Measurements from ENCODE around the gene AIFM3. TPM values are rescaled to one million over a fixed set of nuclear protein-coding genes. Genes with fewer than 3 reads are reported as not detected.
A peak's percentile ranks its signal among the peaks of the same experiment; 100 is the strongest.

The AIFM3 gene
- total RNA-seq, 2 experiments from 2014 or later = not detected

- POLR2A ChIA-PET = no interaction called here
- H3K9me3 Mint-ChIP-seq = no peaks in the 10 kb centered on the region
- no peak overlapping the region for H3K27ac Mint-ChIP-seq
- H3K4me1 Mint-ChIP-seq (ENCODE audit: low read depth) = peaks cover 20% of the 10 kb centered on the region
- H3K27me3 Mint-ChIP-seq = no peaks in the 10 kb centered on the region
- intact Hi-C loops (cut with micrococcal nuclease) = no loop called here
- H3K4me3 Mint-ChIP-seq = no peak overlapping the region
- no peaks in the 10 kb centered on the region for H3K36me3 Mint-ChIP-seq
- no peak for DNase-seq
- CTCF ChIA-PET = no interaction called here
Measured at GRCh38 chr22:21018314-21018713, 51.3 kb downstream of the AIFM3 start.

DNA sequence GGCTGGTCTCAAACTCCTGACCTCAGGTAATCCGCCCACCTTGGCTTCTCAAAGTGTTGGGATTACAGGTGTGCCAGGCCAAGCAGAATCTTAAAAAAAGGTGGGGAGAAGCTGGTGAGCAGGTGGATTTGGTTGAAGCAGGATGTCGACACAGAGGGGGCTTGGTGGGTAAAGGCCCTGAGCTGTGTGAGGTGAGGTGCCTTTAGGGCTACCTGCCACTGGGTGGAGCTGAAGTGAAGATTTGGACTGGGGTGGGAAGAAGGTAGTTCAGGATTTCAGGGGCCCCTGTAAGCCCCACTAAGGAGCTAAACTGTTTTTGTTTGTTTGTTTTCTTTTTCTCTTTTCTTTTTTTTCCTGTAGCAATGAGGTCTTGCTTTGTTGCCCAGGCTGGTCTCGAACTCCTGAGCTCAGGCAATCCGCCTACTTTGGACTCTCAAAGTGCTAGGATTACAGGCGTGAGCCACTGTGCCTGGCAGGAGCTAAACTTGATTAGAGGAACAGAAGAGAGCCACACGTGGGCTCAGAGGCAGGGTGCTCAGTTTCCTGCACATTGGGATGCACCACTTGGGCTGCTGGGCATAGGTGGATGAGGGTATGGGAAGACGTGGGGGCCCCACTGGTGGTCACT lies 53.9 kb downstream of the AIFM3 start:
- H3K4me3 Mint-ChIP-seq = no peak overlapping the region
- peaks cover 14% of the 10 kb centered on the region for H3K4me1 Mint-ChIP-seq (ENCODE audit: low read depth)
- intact Hi-C loops (cut with micrococcal nuclease) = no loop called here
- no peaks in the 10 kb centered on the region for H3K36me3 Mint-ChIP-seq
- CTCF ChIA-PET = interaction anchor here (0.6 to 1.5 kb wide), 8 partner anchors 13 to 536 kb away, joined by 3 to 6 read pairs (median 4); no protein-coding TSS in a partner anchor
- no peaks in the 10 kb centered on the region for H3K9me3 Mint-ChIP-seq
- POLR2A ChIA-PET = no interaction called here
- H3K27me3 Mint-ChIP-seq = no peaks in the 10 kb centered on the region
- peak; percentile 43 for DNase-seq
- H3K27ac Mint-ChIP-seq = no peak overlapping the region

- H3K4me3 Mint-ChIP-seq = no peak overlapping the region
- H3K27me3 Mint-ChIP-seq = no peaks in the 10 kb centered on the region
- POLR2A ChIA-PET = no interaction called here
- intact Hi-C loops (cut with micrococcal nuclease) = no loop called here
- no peak for DNase-seq
- CTCF ChIA-PET = no interaction called here
- peaks cover 12% of the 10 kb centered on the region for H3K4me1 Mint-ChIP-seq (ENCODE audit: low read depth)
- no peaks in the 10 kb centered on the region for H3K9me3 Mint-ChIP-seq
- no peak overlapping the region for H3K27ac Mint-ChIP-seq
- H3K36me3 Mint-ChIP-seq = no peaks in the 10 kb centered on the region
Measured at GRCh38 chr22:21022507-21022906, 55.5 kb downstream of the AIFM3 start.

- Mint-ChIP-seq H3K9me3 (no peaks in the 10 kb centered on the region), H3K4me3 (no peak overlapping the region), H3K36me3 (no peaks in the 10 kb centered on the region), H3K27ac (no peak overlapping the region), H3K4me1 (ENCODE audit: low read depth) (peaks cover 12% of the 10 kb centered on the region), H3K27me3 (no peaks in the 10 kb centered on the region)
- no peak for DNase-seq
- POLR2A ChIA-PET = no interaction called here
- CTCF ChIA-PET = no interaction called here
- intact Hi-C loops (cut with micrococcal nuclease) = no loop called here
Measured at GRCh38 chr22:21022955-21023614, 56.0 kb downstream of the AIFM3 start.

- ChIA-PET CTCF (no interaction called here), POLR2A (no interaction called here)
- DNase-seq = peak; percentile 26
- H3K27me3 Mint-ChIP-seq = peaks cover 13% of the 10 kb centered on the region
- intact Hi-C loops (cut with micrococcal nuclease) = no loop called here
- no peak overlapping the region for H3K4me3 Mint-ChIP-seq
- no peaks in the 10 kb centered on the region for H3K9me3 Mint-ChIP-seq
- peaks cover 12% of the 10 kb centered on the region for H3K4me1 Mint-ChIP-seq (ENCODE audit: low read depth)
- H3K27ac Mint-ChIP-seq = no peak overlapping the region
- no peaks in the 10 kb centered on the region for H3K36me3 Mint-ChIP-seq
Measured at GRCh38 chr22:21025266-21025665, 58.2 kb downstream of the AIFM3 start.

GRCh38 chr22:21025763-21026755 lies 59.0 kb downstream of the AIFM3 start:
- no peak overlapping the region for H3K4me3 Mint-ChIP-seq
- peaks cover 12% of the 10 kb centered on the region for H3K4me1 Mint-ChIP-seq (ENCODE audit: low read depth)
- H3K36me3 Mint-ChIP-seq = no peaks in the 10 kb centered on the region
- H3K27me3 Mint-ChIP-seq = peaks cover 21% of the 10 kb centered on the region
- intact Hi-C loops (cut with micrococcal nuclease) = no loop called here
- ChIA-PET CTCF (no interaction called here), POLR2A (no interaction called here)
- DNase-seq = no peak
- H3K9me3 Mint-ChIP-seq = no peaks in the 10 kb centered on the region
- H3K27ac Mint-ChIP-seq = no peak overlapping the region

GRCh38 chr22:21026783-21027692 lies 60.0 kb downstream of the AIFM3 start:
- DNase-seq = no peak
- Mint-ChIP-seq H3K27ac (no peak overlapping the region), H3K9me3 (no peaks in the 10 kb centered on the region), H3K4me1 (ENCODE audit: low read depth) (peaks cover 12% of the 10 kb centered on the region), H3K36me3 (no peaks in the 10 kb centered on the region), H3K27me3 (peaks cover 24% of the 10 kb centered on the region), H3K4me3 (no peak overlapping the region)
- POLR2A ChIA-PET = no interaction called here
- CTCF ChIA-PET = no interaction called here
- intact Hi-C loops (cut with micrococcal nuclease) = no loop called here

DNA sequence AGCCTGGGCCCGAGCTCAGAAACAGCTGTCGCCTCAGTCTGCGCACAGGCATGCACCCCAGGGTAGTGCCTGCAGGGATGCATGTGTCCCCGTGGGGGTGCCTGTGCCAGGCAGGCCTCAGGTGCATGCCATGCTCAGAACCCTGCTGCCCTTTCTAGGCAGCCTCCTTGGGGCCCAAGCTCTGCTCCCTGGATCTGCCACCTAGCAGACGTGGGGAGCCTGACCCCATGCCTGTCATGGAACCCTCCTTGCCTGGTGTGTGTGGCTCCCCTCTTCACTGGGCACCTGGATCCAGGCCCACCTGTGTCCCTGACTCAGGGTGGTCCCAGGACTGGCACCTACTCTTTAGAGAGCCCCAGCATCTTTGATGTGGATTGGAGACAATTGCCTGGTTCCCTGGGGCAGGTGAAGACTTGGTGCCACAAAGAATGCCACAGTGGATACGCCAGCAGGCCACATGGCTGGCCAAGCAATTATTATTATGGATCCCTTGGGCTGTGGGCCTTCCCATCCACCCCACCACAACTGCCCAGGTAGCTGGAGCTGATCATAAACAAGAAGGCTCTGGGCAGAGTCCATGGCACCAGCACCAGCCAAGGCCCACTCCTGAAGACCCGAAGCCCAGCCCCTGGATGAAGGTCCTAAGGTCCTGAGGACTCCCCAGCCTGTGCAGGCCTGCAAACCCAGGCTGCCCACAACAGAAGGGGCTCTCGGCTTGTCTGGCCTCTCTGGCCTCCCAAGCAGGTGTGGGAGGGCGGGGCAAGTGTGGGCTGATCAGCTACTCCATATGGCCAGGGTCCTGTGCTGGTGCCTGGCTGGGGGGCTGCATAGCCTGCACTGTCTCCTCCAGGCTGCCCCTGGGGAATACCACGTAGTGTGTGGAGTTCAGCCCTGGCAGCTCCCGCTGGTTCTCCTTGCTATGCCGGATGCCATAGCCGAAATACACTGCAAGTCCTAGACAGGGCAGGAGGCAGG lies 61.5 kb downstream of the AIFM3 start:
- Mint-ChIP-seq H3K4me1 (ENCODE audit: low read depth) (peaks cover 14% of the 10 kb centered on the region), H3K9me3 (no peaks in the 10 kb centered on the region), H3K4me3 (no peak overlapping the region), H3K27ac (no peak overlapping the region), H3K27me3 (peaks cover 32% of the 10 kb centered on the region), H3K36me3 (no peaks in the 10 kb centered on the region)
- CTCF ChIA-PET = no interaction called here
- no peak for DNase-seq
- POLR2A ChIA-PET = no interaction called here
- intact Hi-C loops (cut with micrococcal nuclease) = no loop called here

- Mint-ChIP-seq H3K9me3 (no peaks in the 10 kb centered on the region), H3K4me1 (ENCODE audit: low read depth) (peaks cover 14% of the 10 kb centered on the region), H3K36me3 (no peaks in the 10 kb centered on the region), H3K27me3 (peaks cover 32% of the 10 kb centered on the region), H3K4me3 (no peak overlapping the region), H3K27ac (no peak overlapping the region)
- no peak for DNase-seq
- intact Hi-C loops (cut with micrococcal nuclease) = no loop called here
- ChIA-PET POLR2A (no interaction called here), CTCF (no interaction called here)
Measured at GRCh38 chr22:21029486-21030025, 62.5 kb downstream of the AIFM3 start.

DNA sequence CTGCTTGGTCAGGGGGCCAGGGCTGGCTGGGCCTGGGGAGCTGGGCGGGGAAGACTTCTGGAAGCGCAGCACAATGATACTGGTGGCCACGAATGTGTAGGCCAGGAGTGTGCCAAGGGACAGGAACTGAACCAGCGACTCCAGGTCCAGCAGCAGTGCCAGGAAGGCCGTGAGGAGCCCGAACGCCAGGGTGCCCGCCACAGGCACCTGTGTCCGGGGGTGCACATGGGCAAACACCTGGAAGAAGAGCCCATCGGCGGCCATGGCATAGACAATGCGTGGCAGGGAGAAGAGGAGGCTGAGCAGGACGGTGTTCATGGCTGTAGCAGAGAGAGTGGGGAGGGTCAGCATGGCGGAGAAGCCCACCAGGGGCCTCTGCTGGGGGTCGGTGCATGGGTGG lies 63.0 kb downstream of the AIFM3 start:
- Mint-ChIP-seq H3K36me3 (no peaks in the 10 kb centered on the region), H3K9me3 (no peaks in the 10 kb centered on the region), H3K4me3 (no peak overlapping the region), H3K4me1 (ENCODE audit: low read depth) (peaks cover 12% of the 10 kb centered on the region), H3K27me3 (peaks cover 32% of the 10 kb centered on the region), H3K27ac (no peak overlapping the region)
- intact Hi-C loops (cut with micrococcal nuclease) = no loop called here
- CTCF ChIA-PET = no interaction called here
- no peak for DNase-seq
- POLR2A ChIA-PET = no interaction called here

Data from activated CD4-positive, alpha-beta memory T cell treated with anti-CD3 and anti-CD28 coated beads for 36 hours (primary cell).